ENCODE results near the gene IL23R. TPM values are rescaled to one million over a fixed set of nuclear protein-coding genes. Genes with fewer than 3 reads are reported as not detected.

The IL23R gene
- total RNA-seq, 2 donors from 2014 or later, result not detected

- H3K27ac ChIP-seq (ENCODE audit: low read depth, low read length), result no peak overlapping the region
- no peak overlapping the region for H3K27ac Mint-ChIP-seq
- TF ChIP-seq CTCF (conservative IDR thresholded peaks at IDR 0.05), result no peak
- H3K4me1 ChIP-seq (ENCODE audit: control insufficient read depth, insufficient read depth, low read length), result no peaks in the 10 kb centered on the region
- no peaks in the 10 kb centered on the region for H3K27me3 ChIP-seq (ENCODE audit: control insufficient read depth, insufficient read depth, low read length, poor library complexity, severe bottlenecking)
- DNase-seq, result no peak
- no peak overlapping the region for H3K9ac ChIP-seq (ENCODE audit: extremely low read depth, low read length, poor library complexity, severe bottlenecking)
- no peak overlapping the region for H3K4me3 Mint-ChIP-seq
- WGBS, 2 experiments (ENCODE audit: insufficient coverage in 1 of 2, insufficient read length in 1 of 2), result 82 to 85% methylated on average over 2 of the region's 2 CpGs
- H3K4me1 Mint-ChIP-seq, result peaks cover 3% of the 10 kb centered on the region
- H3K36me3 Mint-ChIP-seq (ENCODE audit: low read depth), result no peaks in the 10 kb centered on the region
- H3K36me3 ChIP-seq (ENCODE audit: control insufficient read depth, insufficient read depth, low read length), result no peaks in the 10 kb centered on the region
- H3K4me3 ChIP-seq (ENCODE audit: low read length), result no peak overlapping the region
- no peaks in the 10 kb centered on the region for H3K9me3 ChIP-seq (ENCODE audit: control insufficient read depth, low read length)
- H3K9me3 Mint-ChIP-seq, result no peaks in the 10 kb centered on the region
- H3K27me3 Mint-ChIP-seq (ENCODE audit: insufficient read depth), result no peaks in the 10 kb centered on the region
These were observed 5.3 kb downstream of the IL23R start for GRCh38 chr1:67171574-67171955.

GRCh38 chr1:67171978-67172377, 5.7 kb downstream of the IL23R start:
- no peak overlapping the region for H3K4me3 Mint-ChIP-seq
- H3K36me3 ChIP-seq (ENCODE audit: control insufficient read depth, insufficient read depth, low read length), result no peaks in the 10 kb centered on the region
- no peaks in the 10 kb centered on the region for H3K9me3 Mint-ChIP-seq
- H3K4me3 ChIP-seq (ENCODE audit: low read length), result no peak overlapping the region
- H3K27ac Mint-ChIP-seq, result no peak overlapping the region
- H3K27me3 Mint-ChIP-seq (ENCODE audit: insufficient read depth), result no peaks in the 10 kb centered on the region
- H3K36me3 Mint-ChIP-seq (ENCODE audit: low read depth), result no peaks in the 10 kb centered on the region
- H3K9me3 ChIP-seq (ENCODE audit: control insufficient read depth, low read length), result no peaks in the 10 kb centered on the region
- DNase-seq, result no peak
- no peaks in the 10 kb centered on the region for H3K4me1 ChIP-seq (ENCODE audit: control insufficient read depth, insufficient read depth, low read length)
- no peaks in the 10 kb centered on the region for H3K27me3 ChIP-seq (ENCODE audit: control insufficient read depth, insufficient read depth, low read length, poor library complexity, severe bottlenecking)
- 89% methylated on average over 1 of the region's 1 CpG; no CpG with 5 or more reads in 1 of the 2 experiments for WGBS, 2 experiments (ENCODE audit: insufficient coverage in 1 of 2, insufficient read length in 1 of 2)
- no peak overlapping the region for H3K27ac ChIP-seq (ENCODE audit: low read depth, low read length)
- no peak overlapping the region for H3K9ac ChIP-seq (ENCODE audit: extremely low read depth, low read length, poor library complexity, severe bottlenecking)
- H3K4me1 Mint-ChIP-seq, result peaks cover 3% of the 10 kb centered on the region
- no peak for TF ChIP-seq CTCF (conservative IDR thresholded peaks at IDR 0.05)

GRCh38 chr1:67173988-67174387, 7.7 kb downstream of the IL23R start:
- Histone ChIP-seq H3K4me1 (ENCODE audit: control insufficient read depth, insufficient read depth, low read length) (no peaks in the 10 kb centered on the region), H3K9ac (ENCODE audit: extremely low read depth, low read length, poor library complexity, severe bottlenecking) (no peak overlapping the region), H3K4me3 (ENCODE audit: low read length) (no peak overlapping the region), H3K9me3 (ENCODE audit: control insufficient read depth, low read length) (no peaks in the 10 kb centered on the region), H3K36me3 (ENCODE audit: control insufficient read depth, insufficient read depth, low read length) (no peaks in the 10 kb centered on the region), H3K27me3 (ENCODE audit: control insufficient read depth, insufficient read depth, low read length, poor library complexity, severe bottlenecking) (no peaks in the 10 kb centered on the region), H3K27ac (ENCODE audit: low read depth, low read length) (no peak overlapping the region)
- no peak for DNase-seq
- no peaks in the 10 kb centered on the region for H3K36me3 Mint-ChIP-seq (ENCODE audit: low read depth)
- H3K9me3 Mint-ChIP-seq, result no peaks in the 10 kb centered on the region
- H3K4me3 Mint-ChIP-seq, result no peak overlapping the region
- no peak overlapping the region for H3K27ac Mint-ChIP-seq
- H3K4me1 Mint-ChIP-seq, result peaks cover 3% of the 10 kb centered on the region
- H3K27me3 Mint-ChIP-seq (ENCODE audit: insufficient read depth), result peaks cover 2% of the 10 kb centered on the region
- TF ChIP-seq CTCF (conservative IDR thresholded peaks at IDR 0.05), result no peak
